ENCODE data around the gene TOLLIP.

Gene TOLLIP

GRCh38 chr11:1256257-1257045 is 53.0 kb downstream of the TOLLIP start:
- DNase-seq: no peak
- H3K27ac ChIP-seq: no peak overlapping the region
- H3K9me3 ChIP-seq (ENCODE audit: severe bottlenecking): no peaks in the 10 kb centered on the region
- no peak for TF ChIP-seq CTCF (IDR thresholded peaks at IDR 0.05; ENCODE audit: low read depth, low read length)
- no peak overlapping the region for H3K4me3 ChIP-seq (ENCODE audit: low read depth, low read length)
- no peaks in the 10 kb centered on the region for H3K27me3 ChIP-seq (ENCODE audit: insufficient read depth, low read depth, severe bottlenecking)
- H3K36me3 ChIP-seq: no peaks in the 10 kb centered on the region

- H3K27ac ChIP-seq: no peak overlapping the region
- no peak overlapping the region for H3K4me3 ChIP-seq (ENCODE audit: low read depth, low read length)
- H3K27me3 ChIP-seq (ENCODE audit: insufficient read depth, low read depth, severe bottlenecking): no peaks in the 10 kb centered on the region
- no peak for DNase-seq
- H3K9me3 ChIP-seq (ENCODE audit: severe bottlenecking): no peaks in the 10 kb centered on the region
- H3K36me3 ChIP-seq: no peaks in the 10 kb centered on the region
- no peak for TF ChIP-seq CTCF (IDR thresholded peaks at IDR 0.05; ENCODE audit: low read depth, low read length)
Observed at GRCh38 chr11:1255151-1255550, 54.3 kb downstream of the TOLLIP start.

GRCh38 chr11:1254733-1255132 is 54.7 kb downstream of the TOLLIP start:
- Histone ChIP-seq H3K4me3 (ENCODE audit: low read depth, low read length) (no peak overlapping the region), H3K27ac (no peak overlapping the region), H3K36me3 (no peaks in the 10 kb centered on the region), H3K9me3 (ENCODE audit: severe bottlenecking) (no peaks in the 10 kb centered on the region), H3K27me3 (ENCODE audit: insufficient read depth, low read depth, severe bottlenecking) (no peaks in the 10 kb centered on the region)
- DNase-seq: no peak
- no peak for TF ChIP-seq CTCF (IDR thresholded peaks at IDR 0.05; ENCODE audit: low read depth, low read length)

- no peaks in the 10 kb centered on the region for H3K36me3 ChIP-seq
- no peaks in the 10 kb centered on the region for H3K27me3 ChIP-seq (ENCODE audit: insufficient read depth, low read depth, severe bottlenecking)
- H3K4me3 ChIP-seq (ENCODE audit: low read depth, low read length): no peak overlapping the region
- no peaks in the 10 kb centered on the region for H3K9me3 ChIP-seq (ENCODE audit: severe bottlenecking)
- H3K27ac ChIP-seq: no peak overlapping the region
- no peak for TF ChIP-seq CTCF (IDR thresholded peaks at IDR 0.05; ENCODE audit: low read depth, low read length)
- DNase-seq: no peak
Observed at GRCh38 chr11:1254086-1254648, 55.3 kb downstream of the TOLLIP start.

GRCh38 chr11:1253103-1253485 is 56.3 kb downstream of the TOLLIP start:
- Histone ChIP-seq H3K27ac (no peak overlapping the region), H3K9me3 (ENCODE audit: severe bottlenecking) (no peaks in the 10 kb centered on the region), H3K27me3 (ENCODE audit: insufficient read depth, low read depth, severe bottlenecking) (no peaks in the 10 kb centered on the region), H3K4me3 (ENCODE audit: low read depth, low read length) (no peak overlapping the region), H3K36me3 (no peaks in the 10 kb centered on the region)
- no peak for TF ChIP-seq CTCF (IDR thresholded peaks at IDR 0.05; ENCODE audit: low read depth, low read length)
- DNase-seq: no peak
